ENCODE data around the gene PTGES3L.

DNA sequence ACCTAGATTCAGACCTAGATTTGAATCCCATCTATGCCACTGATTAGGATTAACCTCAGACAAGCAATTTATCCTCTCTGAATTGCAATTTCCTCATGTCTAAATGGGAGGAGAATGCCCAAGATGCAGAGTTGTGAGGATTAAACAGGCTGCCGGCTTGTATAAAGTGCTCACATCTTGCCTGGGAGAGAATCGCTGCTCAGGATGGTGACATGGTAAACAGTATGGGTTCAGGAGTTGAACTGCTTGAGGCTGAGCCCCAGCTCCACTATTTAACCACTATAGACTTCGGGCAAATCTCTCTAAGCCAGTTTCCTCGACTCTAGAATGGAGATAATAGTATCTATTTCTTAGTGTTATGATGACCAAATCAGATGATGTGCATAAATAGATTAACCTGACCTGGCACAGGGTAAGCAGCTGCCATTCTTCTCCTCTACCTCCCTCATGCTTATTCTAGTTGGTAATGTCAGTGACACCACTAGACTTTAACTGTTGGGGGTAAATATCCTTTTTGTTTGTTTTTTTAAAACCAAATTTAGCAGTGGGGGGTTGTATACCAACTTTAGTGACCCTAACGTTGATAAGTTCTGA, 17.6 kb upstream of the PTGES3L start:
- TF ChIP-seq, protein P1, sequence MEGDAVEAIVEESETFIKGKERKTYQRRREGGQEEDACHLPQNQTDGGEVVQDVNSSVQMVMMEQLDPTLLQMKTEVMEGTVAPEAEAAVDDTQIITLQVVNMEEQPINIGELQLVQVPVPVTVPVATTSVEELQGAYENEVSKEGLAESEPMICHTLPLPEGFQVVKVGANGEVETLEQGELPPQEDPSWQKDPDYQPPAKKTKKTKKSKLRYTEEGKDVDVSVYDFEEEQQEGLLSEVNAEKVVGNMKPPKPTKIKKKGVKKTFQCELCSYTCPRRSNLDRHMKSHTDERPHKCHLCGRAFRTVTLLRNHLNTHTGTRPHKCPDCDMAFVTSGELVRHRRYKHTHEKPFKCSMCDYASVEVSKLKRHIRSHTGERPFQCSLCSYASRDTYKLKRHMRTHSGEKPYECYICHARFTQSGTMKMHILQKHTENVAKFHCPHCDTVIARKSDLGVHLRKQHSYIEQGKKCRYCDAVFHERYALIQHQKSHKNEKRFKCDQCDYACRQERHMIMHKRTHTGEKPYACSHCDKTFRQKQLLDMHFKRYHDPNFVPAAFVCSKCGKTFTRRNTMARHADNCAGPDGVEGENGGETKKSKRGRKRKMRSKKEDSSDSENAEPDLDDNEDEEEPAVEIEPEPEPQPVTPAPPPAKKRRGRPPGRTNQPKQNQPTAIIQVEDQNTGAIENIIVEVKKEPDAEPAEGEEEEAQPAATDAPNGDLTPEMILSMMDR (IDR thresholded peaks at IDR 0.05) = no peak
- no peak for TF ChIP-seq POLR2A (IDR thresholded peaks at IDR 0.05)
